Activated gamma-delta T cell (primary cell): ENCODE measurements around the gene NRCAM.

Experiments
- DNase-seq: peaks from one replicate; lab custom pipeline; 2025; lab: John Stamatoyannopoulos, UW

NRCAM gene

GRCh38 chr7:108459922-108460551 lies 3.8 kb upstream of the NRCAM start:
- DNase-seq, result no peak

- no peak for DNase-seq
Measured at GRCh38 chr7:108457871-108458270, 1.6 kb upstream of the NRCAM start.

- no peak for DNase-seq
Measured at GRCh38 chr7:108456845-108457540, 757 bp upstream of the NRCAM start.

GRCh38 chr7:108455551-108455997 lies 662 bp downstream of the NRCAM start:
- no peak for DNase-seq

GRCh38 chr7:108454674-108455550 lies 1.3 kb downstream of the NRCAM start:
- DNase-seq, result no peak

- DNase-seq, result no peak
Measured at GRCh38 chr7:108454317-108454673, 1.9 kb downstream of the NRCAM start.

GRCh38 chr7:108453320-108453719 lies 2.9 kb downstream of the NRCAM start:
- no peak for DNase-seq

GRCh38 chr7:108452707-108453106 lies 3.5 kb downstream of the NRCAM start:
- no peak for DNase-seq

- DNase-seq, result no peak
Measured at GRCh38 chr7:108451296-108451848, 4.9 kb downstream of the NRCAM start.

GRCh38 chr7:108450160-108450559 lies 6.1 kb downstream of the NRCAM start:
- no peak for DNase-seq

- DNase-seq, result no peak
Measured at GRCh38 chr7:108449521-108449920, 6.7 kb downstream of the NRCAM start.

GRCh38 chr7:108448584-108449505 lies 7.4 kb downstream of the NRCAM start:
- DNase-seq, result no peak

GRCh38 chr7:108442039-108442568 lies 14.1 kb downstream of the NRCAM start:
- no peak for DNase-seq

- DNase-seq, result no peak
Measured at GRCh38 chr7:108441392-108441955, 14.8 kb downstream of the NRCAM start.

- DNase-seq, result no peak
Measured at GRCh38 chr7:108440613-108441012, 15.6 kb downstream of the NRCAM start.

GRCh38 chr7:108436906-108437305 lies 19.3 kb downstream of the NRCAM start:
- DNase-seq, result no peak

GRCh38 chr7:108434010-108434409 lies 22.2 kb downstream of the NRCAM start:
- DNase-seq, result no peak

GRCh38 chr7:108431099-108431498 lies 25.1 kb downstream of the NRCAM start:
- DNase-seq, result no peak

- no peak for DNase-seq
Measured at GRCh38 chr7:108430664-108431063, 25.6 kb downstream of the NRCAM start.

- no peak for DNase-seq
Measured at GRCh38 chr7:108427766-108428165, 28.5 kb downstream of the NRCAM start.
